Caco-2 (cell line): ENCODE results near the gene H3-3A. TPM values are rescaled to one million over a fixed set of nuclear protein-coding genes. Genes with fewer than 3 reads are reported as not detected.

ENCODE experiments used
- BruUV-seq: library from RNA; stranded (reverse); fragments of 400-500 nt; replicated peaks from 2 replicates; lab custom pipeline; 2021; lab: Mats Ljungman, UMichigan
- CTCF ChIA-PET: fragments of 300-600 bp; sonication (Branson Sonifier 250); formaldehyde crosslinking; loops from one replicate; lab custom pipeline; 2022; ENCODE audit warnings: antibody characterized with exemption; lab: Charles Lee
- POLR2A ChIA-PET: fragments of 300-600 bp; sonication (Branson Sonifier 250); formaldehyde crosslinking; loops from one replicate; lab custom pipeline; 2022; ENCODE audit warnings: antibody characterized with exemption; lab: Charles Lee
- DNase-seq, 2 experiments: peaks; one replicate each; pipeline versions ENCODE4 v3.0.0 to v3.0.0-alpha.2; 2020 to 2022
- H3K27me3 ChIP-seq: replicated peaks from 2 replicates; pipeline ENCODE4 v1.6.0; 2011; ENCODE audit warnings: low read length; ENCODE audit not compliant: control insufficient read depth, insufficient read depth
- H3K36me3 ChIP-seq: 2 replicates; pipeline ENCODE4 v1.5.1; 2011; ENCODE audit warnings: low read length; ENCODE audit not compliant: control insufficient read depth, insufficient read depth
- H3K4me1 ChIP-seq: fragments of 250-450 bp; sonication (Bioruptor Pico); 2 replicates; pipeline ENCODE4 v1.5.1; 2020; ENCODE audit warnings: mild to moderate bottlenecking
- H3K4me3 ChIP-seq: 2 replicates; pipeline ENCODE4 v1.5.1; 2011; ENCODE audit warnings: low read depth, mild to moderate bottlenecking, control low read depth, low read length
- H3K9me3 ChIP-seq: fragments of 250-450 bp; sonication (Bioruptor Pico); 2 replicates; pipeline ENCODE4 v1.5.1; 2020; ENCODE audit warnings: mild to moderate bottlenecking, moderate library complexity
- H3K27ac Mint-ChIP-seq: one replicate; pipeline ENCODE4 v1.8.0; 2022; ENCODE audit warnings: mixed read lengths; ENCODE audit not compliant: unreplicated experiment
- H3K27me3 Mint-ChIP-seq: one replicate; pipeline ENCODE4 v1.8.0; 2022; ENCODE audit warnings: mixed read lengths; ENCODE audit not compliant: insufficient read depth, unreplicated experiment
- H3K36me3 Mint-ChIP-seq: one replicate; pipeline ENCODE4 v1.8.0; 2022; ENCODE audit warnings: mild to moderate bottlenecking, mixed read lengths; ENCODE audit not compliant: insufficient read depth, unreplicated experiment
- H3K4me1 Mint-ChIP-seq: one replicate; pipeline ENCODE4 v1.8.0; 2022; ENCODE audit warnings: low read depth, mixed read lengths; ENCODE audit not compliant: unreplicated experiment
- H3K4me3 Mint-ChIP-seq: one replicate; pipeline ENCODE4 v1.8.0; 2022; ENCODE audit warnings: mild to moderate bottlenecking, moderate library complexity, mixed read lengths; ENCODE audit not compliant: unreplicated experiment
- H3K9me3 Mint-ChIP-seq: one replicate; pipeline ENCODE4 v1.8.0; 2022; ENCODE audit warnings: mixed read lengths; ENCODE audit not compliant: unreplicated experiment
- intact Hi-C: fragments of 100-400 bp; cut with micrococcal nuclease; formaldehyde crosslinking; loops from one replicate; pipeline ENCODE4 v1.10.0; 2022; ENCODE audit not compliant: unreplicated experiment
- total RNA-seq: library from RNA; stranded (reverse); gene quantifications from 2 replicates; pipeline ENCODE4 v1.2.3, GENCODE V29; 2022
- TF ChIP-seq, protein P1 (sequence below), 2 experiments: fragments of 200-600 bp in 1 of 2; IDR thresholded peaks; 1 replicate in 1 of 2; 2 replicates in 1 of 2; pipeline versions ENCODE4 v1.5.1 to v1.8.0; 2011 to 2022; ENCODE audit warnings: antibody characterized with exemption in 1 of 2, control low read depth in 1 of 2, inconsistent platforms in 1 of 2, low read depth in 1 of 2, low read length in 1 of 2, mild to moderate bottlenecking in 1 of 2, moderate library complexity in 1 of 2; ENCODE audit not compliant: insufficient read depth in 1 of 2, severe bottlenecking in 1 of 2, unreplicated experiment in 1 of 2

Gene H3-3A
- total RNA-seq, 1 experiment from 2014 or later, result 512 TPM

DNA sequence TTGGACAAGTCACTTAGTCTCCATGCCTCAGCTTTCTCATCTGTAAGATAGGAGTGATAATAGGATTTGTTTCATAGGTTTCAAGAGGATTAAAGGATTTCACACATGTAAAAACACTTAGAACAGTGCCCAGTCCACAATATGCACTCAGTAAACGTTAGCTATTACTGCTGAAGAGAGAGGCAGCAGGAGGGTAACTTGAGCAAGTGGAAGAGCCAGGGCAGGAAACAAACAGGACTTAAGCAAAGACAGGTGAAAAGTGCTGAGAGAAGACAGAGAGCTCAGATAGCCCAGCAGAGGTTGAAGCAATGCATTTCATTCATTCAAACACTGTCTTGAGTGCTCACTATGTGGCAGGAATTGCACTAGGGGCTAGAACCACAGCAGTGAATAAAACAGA lies 21.1 kb upstream of the H3-3A start:
- DNase-seq, result no peak
- Histone ChIP-seq H3K36me3 (no peaks in the 10 kb centered on the region), H3K27me3 (no peaks in the 10 kb centered on the region), H3K9me3 (no peaks in the 10 kb centered on the region), H3K4me1 (no peaks in the 10 kb centered on the region), H3K4me3 (no peak overlapping the region)
- H3K27ac Mint-ChIP-seq, result no peak overlapping the region
- intact Hi-C loops, result no loop called here
- H3K4me3 Mint-ChIP-seq, result no peak overlapping the region
- H3K4me1 Mint-ChIP-seq, result no peaks in the 10 kb centered on the region
- no peaks in the 10 kb centered on the region for H3K9me3 Mint-ChIP-seq
- H3K36me3 Mint-ChIP-seq, result no peaks in the 10 kb centered on the region
- peaks cover 5% of the 10 kb centered on the region for H3K27me3 Mint-ChIP-seq
- POLR2A ChIA-PET, result no interaction called here
- TF ChIP-seq, protein P1, sequence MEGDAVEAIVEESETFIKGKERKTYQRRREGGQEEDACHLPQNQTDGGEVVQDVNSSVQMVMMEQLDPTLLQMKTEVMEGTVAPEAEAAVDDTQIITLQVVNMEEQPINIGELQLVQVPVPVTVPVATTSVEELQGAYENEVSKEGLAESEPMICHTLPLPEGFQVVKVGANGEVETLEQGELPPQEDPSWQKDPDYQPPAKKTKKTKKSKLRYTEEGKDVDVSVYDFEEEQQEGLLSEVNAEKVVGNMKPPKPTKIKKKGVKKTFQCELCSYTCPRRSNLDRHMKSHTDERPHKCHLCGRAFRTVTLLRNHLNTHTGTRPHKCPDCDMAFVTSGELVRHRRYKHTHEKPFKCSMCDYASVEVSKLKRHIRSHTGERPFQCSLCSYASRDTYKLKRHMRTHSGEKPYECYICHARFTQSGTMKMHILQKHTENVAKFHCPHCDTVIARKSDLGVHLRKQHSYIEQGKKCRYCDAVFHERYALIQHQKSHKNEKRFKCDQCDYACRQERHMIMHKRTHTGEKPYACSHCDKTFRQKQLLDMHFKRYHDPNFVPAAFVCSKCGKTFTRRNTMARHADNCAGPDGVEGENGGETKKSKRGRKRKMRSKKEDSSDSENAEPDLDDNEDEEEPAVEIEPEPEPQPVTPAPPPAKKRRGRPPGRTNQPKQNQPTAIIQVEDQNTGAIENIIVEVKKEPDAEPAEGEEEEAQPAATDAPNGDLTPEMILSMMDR (IDR thresholded peaks at IDR 0.05; ENCODE audit: insufficient read depth in 1 of 2, low read depth in 1 of 2, low read length in 1 of 2, severe bottlenecking in 1 of 2, unreplicated experiment in 1 of 2), result no peak
- CTCF ChIA-PET, result no interaction called here
- BruUV-seq, result no TSS peak

DNA sequence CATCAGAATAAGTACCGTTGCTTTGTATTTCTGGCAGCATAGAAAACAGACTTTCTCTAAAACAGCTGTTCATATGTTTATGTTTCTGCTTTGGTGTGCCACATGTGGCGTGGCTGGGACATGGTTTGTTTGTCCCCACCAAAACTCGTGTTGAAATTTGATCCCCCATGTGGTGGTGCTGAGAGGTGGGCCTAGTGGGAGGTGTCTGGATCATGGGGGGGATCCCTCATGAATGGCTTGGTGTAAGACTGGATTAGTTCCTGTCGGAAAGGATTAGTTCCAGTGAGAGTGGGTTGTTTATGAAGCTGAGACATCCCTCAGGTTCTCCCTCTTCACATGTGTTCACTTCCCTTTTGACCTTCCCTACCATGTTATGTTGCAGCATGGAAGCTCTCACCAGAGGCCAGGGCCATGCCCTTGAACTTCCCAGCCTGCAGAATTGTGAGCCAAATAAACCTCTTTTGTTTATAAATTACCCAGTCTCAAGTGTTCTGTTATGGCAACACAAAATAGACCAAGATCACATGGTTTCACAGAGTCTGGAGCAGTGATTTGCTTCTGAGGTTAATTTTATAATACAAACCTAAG lies 17.9 kb upstream of the H3-3A start:
- ChIA-PET CTCF (no interaction called here), POLR2A (no interaction called here)
- TF ChIP-seq, protein P1 (IDR thresholded peaks at IDR 0.05; ENCODE audit: insufficient read depth in 1 of 2, low read depth in 1 of 2, low read length in 1 of 2, severe bottlenecking in 1 of 2, unreplicated experiment in 1 of 2), result no peak
- Mint-ChIP-seq H3K27ac (no peak overlapping the region), H3K27me3 (peaks cover 5% of the 10 kb centered on the region), H3K36me3 (peaks cover 5% of the 10 kb centered on the region), H3K4me3 (no peak overlapping the region), H3K9me3 (no peaks in the 10 kb centered on the region), H3K4me1 (no peaks in the 10 kb centered on the region)
- no peaks in the 10 kb centered on the region; the same call in 1 of the 2 replicates for H3K27me3 ChIP-seq
- no peaks in the 10 kb centered on the region for H3K36me3 ChIP-seq
- H3K4me1 ChIP-seq, result no peaks in the 10 kb centered on the region
- no peak overlapping the region for H3K4me3 ChIP-seq
- H3K9me3 ChIP-seq, result no peaks in the 10 kb centered on the region
- no TSS peak for BruUV-seq
- DNase-seq, result no peak
- intact Hi-C loops, result no loop called here

DNA sequence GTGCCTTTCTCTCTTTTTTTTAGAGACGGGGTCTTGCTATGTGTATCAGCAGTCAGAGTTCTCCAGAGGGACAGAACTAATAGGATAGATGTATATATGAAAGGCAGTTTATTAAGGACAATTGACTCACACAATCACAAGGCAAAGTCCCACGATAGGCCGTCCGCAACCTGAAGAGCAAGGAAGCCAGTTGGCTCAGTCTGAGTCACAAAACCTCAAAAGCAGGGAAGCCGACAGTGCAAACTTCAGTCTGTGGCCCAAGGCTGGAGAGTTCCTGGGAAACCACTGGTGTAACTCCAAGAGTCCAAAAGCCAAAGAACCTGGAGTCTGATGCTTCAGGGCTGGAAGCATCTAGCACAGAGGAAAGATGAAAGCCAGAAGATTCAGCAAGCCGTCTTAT lies 16.3 kb upstream of the H3-3A start:
- H3K4me3 ChIP-seq, result no peak overlapping the region
- no TSS peak for BruUV-seq
- H3K4me1 Mint-ChIP-seq, result no peaks in the 10 kb centered on the region
- intact Hi-C loops, result no loop called here
- no peaks in the 10 kb centered on the region for H3K9me3 ChIP-seq
- no peaks in the 10 kb centered on the region for H3K4me1 ChIP-seq
- DNase-seq, result no peak
- ChIA-PET POLR2A (no interaction called here), CTCF (no interaction called here)
- no peaks in the 10 kb centered on the region; the same call in 1 of the 2 replicates for H3K27me3 ChIP-seq
- no peaks in the 10 kb centered on the region for H3K9me3 Mint-ChIP-seq
- H3K36me3 Mint-ChIP-seq, result peaks cover 5% of the 10 kb centered on the region
- no peak overlapping the region for H3K27ac Mint-ChIP-seq
- H3K36me3 ChIP-seq, result no peaks in the 10 kb centered on the region
- H3K4me3 Mint-ChIP-seq, result no peak overlapping the region
- TF ChIP-seq, protein P1 (IDR thresholded peaks at IDR 0.05; ENCODE audit: insufficient read depth in 1 of 2, low read depth in 1 of 2, low read length in 1 of 2, severe bottlenecking in 1 of 2, unreplicated experiment in 1 of 2), result no peak
- H3K27me3 Mint-ChIP-seq, result peaks cover 5% of the 10 kb centered on the region
